H1 (cell line): Measurements from ENCODE around the gene ENDOD1. TPM values are rescaled to one million over a fixed set of nuclear protein-coding genes. Genes with fewer than 3 reads are reported as not detected.

Source experiments
- BCL11A ChIP-seq, 2 experiments: IDR thresholded peaks; one replicate each; pipeline ENCODE4 v1.6.1; 2011; ENCODE audit warnings: low read depth in 2 of 2, low read length in 2 of 2, mild to moderate bottlenecking in 2 of 2
- CTCF ChIP-seq, 3 experiments: IDR thresholded peaks; 1 replicate in 2 of 3; 2 replicates in 1 of 3; pipeline versions ENCODE4 v1.5.1 to v1.6.1; 2011; ENCODE audit warnings: low read length in 3 of 3, mild to moderate bottlenecking in 3 of 3, inconsistent platforms in 2 of 3, low read depth in 1 of 3, moderate library complexity in 1 of 3; ENCODE audit not compliant: insufficient read depth in 1 of 3; ENCODE audit errors: control extremely low read depth in 1 of 3
- KDM1A ChIP-seq: fragments of 200-600, 300-600 bp; sonication (generic); IDR thresholded peaks from 2 replicates; pipeline ENCODE4 v1.7.1; 2016; ENCODE audit warnings: mild to moderate bottlenecking, low read length, borderline replicate concordance
- RAD21 ChIP-seq, 2 experiments: IDR thresholded peaks in 1 of 2; conservative IDR thresholded peaks in 1 of 2; 2 replicates each; pipeline ENCODE4 v1.6.1; 2011; ENCODE audit warnings: low read depth in 2 of 2, low read length in 2 of 2, improper control_type of control experiment in 1 of 2, inconsistent platforms in 1 of 2, mild to moderate bottlenecking in 1 of 2, moderate library complexity in 1 of 2
- TBP ChIP-seq: IDR thresholded peaks from 2 replicates; pipeline ENCODE4 v1.6.1; 2011; ENCODE audit warnings: low read depth, low read length, improper control_type of control experiment
- TEAD4 ChIP-seq: IDR thresholded peaks from 2 replicates; pipeline ENCODE4 v1.6.1; 2012; ENCODE audit warnings: low read depth, low read length, inconsistent platforms, mixed read lengths
- polyA plus RNA-seq, 7 experiments: library from polyadenylated mRNA; depleted of rRNA in 3 of 7; stranded (reverse) in 5 of 7; unstranded in 2 of 7; fragments of >200 nt in 5 of 7; fragments of 200-250 nt in 2 of 7; gene quantifications; 1 replicate in 5 of 7; 2 replicates in 1 of 7; 4 replicates in 1 of 7; pipeline versions ENCODE4 v1.2.1 to v1.2.3, GENCODE V29; 2011 to 2013; ENCODE audit warnings: missing spikeins in 2 of 7, mixed read lengths in 2 of 7
- total RNA-seq: library from RNA; stranded (reverse); fragmentation: NEBNext Ultra II Directional; extraction: Animal tissue kit (Norgen Biotek cat#: 25700); gene quantifications from 2 replicates; pipeline ENCODE4 v1.2.1, GENCODE V29; 2021
- TF ChIP-seq, protein P1 (sequence below): IDR thresholded peaks from 2 replicates; pipeline ENCODE4 v1.6.1; 2011; ENCODE audit warnings: low read length, improper control_type of control experiment

The ENDOD1 gene
- total and polyA plus RNA-seq, 2 of the 8 experiments (the other 6 are each of a cell fraction or from before 2014, with no cell fraction given), result 1.2 to 2.5 TPM

DNA sequence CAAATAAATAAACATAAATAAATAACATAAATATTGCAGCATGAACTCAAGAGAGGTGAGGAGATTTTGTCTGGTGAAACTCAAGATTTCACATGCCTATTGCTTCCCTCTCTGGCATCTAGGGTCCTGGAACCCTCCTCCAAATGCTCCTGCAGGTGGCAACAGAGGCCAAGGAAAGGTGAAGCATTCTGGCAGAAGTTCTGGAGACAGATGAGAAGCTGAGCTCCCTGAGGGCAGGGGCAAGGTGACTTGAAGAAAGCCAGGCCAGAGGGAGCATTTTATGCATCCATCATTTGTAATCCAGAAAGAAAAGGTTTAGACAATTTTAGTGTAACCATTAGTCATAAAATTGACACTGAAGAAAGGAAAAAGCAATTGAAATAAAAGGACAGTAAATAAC lies 64.9 kb downstream of the ENDOD1 start (continued):
- TF ChIP-seq CTCF (IDR thresholded peaks at IDR 0.05; ENCODE audit: control extremely low read depth in 1 of 3, insufficient read depth in 1 of 3, low read depth in 1 of 3, low read length in 3 of 3), result peak; percentile 71 to 95 (median 84)
- TF ChIP-seq KDM1A, result no peak
- no peak for TF ChIP-seq TBP
- TF ChIP-seq BCL11A (IDR thresholded peaks at IDR 0.05; ENCODE audit: low read depth in 2 of 2, low read length in 2 of 2), result no peak
- TF ChIP-seq, protein P1, sequence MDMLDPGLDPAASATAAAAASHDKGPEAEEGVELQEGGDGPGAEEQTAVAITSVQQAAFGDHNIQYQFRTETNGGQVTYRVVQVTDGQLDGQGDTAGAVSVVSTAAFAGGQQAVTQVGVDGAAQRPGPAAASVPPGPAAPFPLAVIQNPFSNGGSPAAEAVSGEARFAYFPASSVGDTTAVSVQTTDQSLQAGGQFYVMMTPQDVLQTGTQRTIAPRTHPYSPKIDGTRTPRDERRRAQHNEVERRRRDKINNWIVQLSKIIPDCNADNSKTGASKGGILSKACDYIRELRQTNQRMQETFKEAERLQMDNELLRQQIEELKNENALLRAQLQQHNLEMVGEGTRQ, result peak; percentile 50; the same call in 1 of the 2 replicates
- TF ChIP-seq TEAD4, result peak; percentile 32; the same call in 1 of the 2 replicates
- TF ChIP-seq RAD21 (IDR thresholded peaks at IDR 0.05 in 1 of 2, conservative IDR thresholded peaks at IDR 0.05 in 1 of 2; ENCODE audit: low read depth in 2 of 2, low read length in 2 of 2), result peak; percentile 98 to 100
